IMR-90 (cell line): ENCODE measurements around the gene EXOC5. TPM values are rescaled to one million over a fixed set of nuclear protein-coding genes. Genes with fewer than 3 reads are reported as not detected.

Source experiments
- ATAC-seq: fragments of 200-7000 bp; cut with Tn5 transposase; 2 replicates; pipeline ENCODE4 v1.9.1; 2020; ENCODE audit warnings: low read depth, mild to moderate bottlenecking, moderate library complexity
- BruUV-seq: library from RNA; stranded (reverse); fragments of 400-500 nt; replicated peaks from 2 replicates; lab custom pipeline; 2021; lab: Mats Ljungman, UMichigan
- CTCF ChIA-PET: fragments of 300-600 bp; formaldehyde crosslinking; extraction: SDS; loops from one replicate; lab custom pipeline; 2021; ENCODE audit warnings: antibody characterized with exemption; lab: Yijun Ruan, JAX
- POLR2A ChIA-PET: fragments of 300-600 bp; sonication (Branson Sonifier 250); formaldehyde crosslinking; loops from one replicate; lab custom pipeline; 2022; ENCODE audit warnings: antibody characterized with exemption; ENCODE audit not compliant: unreplicated experiment; lab: Charles Lee
- DNase-seq: peaks from one replicate; pipeline ENCODE4 v3.0.0; 2013
- H2AFZ ChIP-seq: replicated peaks from 2 replicates; pipeline ENCODE3; 2013; ENCODE audit warnings: low read length, mild to moderate bottlenecking; ENCODE audit not compliant: poor library complexity
- H2AK5ac ChIP-seq: 2 replicates; pipeline ENCODE4 v1.6.1; 2013; ENCODE audit warnings: low read depth, low read length, inconsistent platforms
- H2AK9ac ChIP-seq: replicated peaks from 2 replicates; pipeline ENCODE3; 2013; ENCODE audit warnings: mild to moderate bottlenecking, low read depth, low read length, moderate library complexity; ENCODE audit not compliant: poor library complexity
- H2BK120ac ChIP-seq: 2 replicates; pipeline ENCODE4 v1.6.1; 2013; ENCODE audit warnings: low read depth, low read length, inconsistent platforms
- H2BK15ac ChIP-seq: 3 replicates; pipeline ENCODE4 v1.6.1; 2013; ENCODE audit warnings: low read depth, low read length, inconsistent platforms
- H2BK20ac ChIP-seq: 2 replicates; pipeline ENCODE4 v1.6.1; 2013; ENCODE audit warnings: low read depth, mild to moderate bottlenecking, inconsistent platforms, low read length, moderate library complexity
- H2BK5ac ChIP-seq: 2 replicates; pipeline ENCODE4 v1.6.1; 2013; ENCODE audit warnings: mild to moderate bottlenecking, low read depth, low read length, inconsistent platforms; ENCODE audit not compliant: poor library complexity, severe bottlenecking
- H3K14ac ChIP-seq: replicated peaks from 2 replicates; pipeline ENCODE4 v1.6.1; 2013; ENCODE audit warnings: low read depth, low read length, inconsistent platforms
- H3K18ac ChIP-seq: 2 replicates; pipeline ENCODE4 v1.6.1; 2013; ENCODE audit warnings: low read depth, low read length, control low read depth
- H3K23ac ChIP-seq: 2 replicates; pipeline ENCODE4 v1.6.1; 2013; ENCODE audit warnings: low read depth, low read length, inconsistent platforms
- H3K27ac ChIP-seq: 2 replicates; pipeline ENCODE4 v1.5.1; 2013; ENCODE audit warnings: mild to moderate bottlenecking, control low read depth, low read length; ENCODE audit not compliant: insufficient read depth
- H3K27me3 ChIP-seq: 2 replicates; pipeline ENCODE4 v1.6.1; 2013; ENCODE audit warnings: low read length; ENCODE audit not compliant: control insufficient read depth, insufficient read depth
- H3K36me3 ChIP-seq: 2 replicates; pipeline ENCODE4 v1.6.1; 2013; ENCODE audit warnings: low read length, mixed read lengths; ENCODE audit not compliant: control insufficient read depth, insufficient read depth
- H3K4ac ChIP-seq: 2 replicates; pipeline ENCODE4 v1.6.1; 2013; ENCODE audit warnings: low read depth, low read length, inconsistent platforms
- H3K4me1 ChIP-seq: 2 replicates; pipeline ENCODE4 v1.6.1; 2013; ENCODE audit warnings: low read length, mixed read lengths; ENCODE audit not compliant: control insufficient read depth, insufficient read depth
- H3K4me2 ChIP-seq: 2 replicates; pipeline ENCODE4 v1.6.1; 2013; ENCODE audit warnings: low read depth, mild to moderate bottlenecking, control low read depth, low read length, moderate library complexity
- H3K4me3 ChIP-seq: 2 replicates; pipeline ENCODE4 v1.5.1; 2013; ENCODE audit warnings: low read depth, mild to moderate bottlenecking, control low read depth, low read length, moderate library complexity; ENCODE audit not compliant: insufficient read depth
- H3K56ac ChIP-seq: 2 replicates; pipeline ENCODE4 v1.6.1; 2013; ENCODE audit warnings: low read length, inconsistent platforms; ENCODE audit not compliant: insufficient read depth; ENCODE audit errors: extremely low read depth
- H3K79me1 ChIP-seq, 2 experiments: 2 replicates each; pipeline ENCODE4 v1.6.1; 2013; ENCODE audit warnings: low read length in 2 of 2, inconsistent platforms in 1 of 2, low read depth in 1 of 2
- H3K9ac ChIP-seq: 2 replicates; pipeline ENCODE4 v1.6.1; 2013; ENCODE audit warnings: low read depth, low read length, control low read depth
- H3K9me1 ChIP-seq: 2 replicates; pipeline ENCODE4 v1.6.1; 2013; ENCODE audit warnings: low read length, inconsistent platforms; ENCODE audit not compliant: insufficient read depth
- H3K9me3 ChIP-seq: 2 replicates; pipeline ENCODE4 v1.6.1; 2013; ENCODE audit warnings: low read length; ENCODE audit not compliant: control insufficient read depth, insufficient read depth
- H4K20me1 ChIP-seq: 2 replicates; pipeline ENCODE4 v1.6.1; 2013; ENCODE audit warnings: low read length, inconsistent platforms; ENCODE audit not compliant: insufficient read depth
- H4K5ac ChIP-seq: 2 replicates; pipeline ENCODE4 v1.6.1; 2013; ENCODE audit warnings: mild to moderate bottlenecking, low read depth, low read length, control low read depth
- H4K8ac ChIP-seq, 2 experiments: 2 replicates each; pipeline ENCODE4 v1.6.1; 2013; ENCODE audit warnings: low read depth in 2 of 2, low read length in 2 of 2, control low read depth in 1 of 2, inconsistent platforms in 1 of 2
- H4K91ac ChIP-seq: 2 replicates; pipeline ENCODE4 v1.6.1; 2013; ENCODE audit warnings: low read depth, low read length, inconsistent platforms; ENCODE audit not compliant: insufficient read depth
- CEBPB ChIP-seq: IDR thresholded peaks from 2 replicates; pipeline ENCODE4 v1.6.1; 2012; ENCODE audit warnings: low read depth, low read length, improper control_type of control experiment
- RFX5 ChIP-seq: IDR thresholded peaks from 2 replicates; pipeline ENCODE4 v1.8.0; 2012; ENCODE audit warnings: low read depth, mild to moderate bottlenecking, low read length, moderate library complexity
- WGBS, 2 experiments: methylation state at CpG; one replicate each; pipeline versions ENCODE4 v1.1.5 to v1.1.7; 2013; ENCODE audit warnings: missing lambda C conversion rate in 2 of 2; ENCODE audit not compliant: insufficient read length in 1 of 2; ENCODE audit errors: extremely low coverage in 2 of 2; 5-methylcytosine and 5-hydroxymethylcytosine counted together
- dilution Hi-C: fragments of 300-500 bp; cut with HindIII; formaldehyde crosslinking; loops from one replicate; pipeline ENCODE4 v1.14.3; 2018; ENCODE audit warnings: low sequenced_read_pairs; ENCODE audit not compliant: unreplicated experiment
- in situ Hi-C: fragments of 300-500 bp; cut with MboI; formaldehyde crosslinking; loops from 3 replicates; pipeline ENCODE4 v1.14.3; 2019; ENCODE audit warnings: low sequenced_read_pairs, inconsistent platforms, mixed read lengths
- intact Hi-C: fragments of 100-400 bp; cut with micrococcal nuclease; formaldehyde crosslinking; loops from 2 replicates; pipeline ENCODE4 v1.10.0; 2022
- polyA plus RNA-seq, 3 experiments: library from polyadenylated mRNA; depleted of rRNA; stranded (reverse); fragments of >200 nt; gene quantifications; 2 replicates each; pipeline ENCODE4 v1.2.3, GENCODE V29; 2012; ENCODE audit warnings: low replicate concordance in 1 of 3
- total RNA-seq: library from RNA; depleted of rRNA; stranded (reverse); fragments of >200 nt; gene quantifications from 2 replicates; pipeline ENCODE4 v1.2.3, GENCODE V29; 2012

Gene EXOC5
- total and polyA plus RNA-seq, 2 of the 4 experiments (the other 2 are of a cell fraction) = 22.4 to 52.5 TPM

DNA sequence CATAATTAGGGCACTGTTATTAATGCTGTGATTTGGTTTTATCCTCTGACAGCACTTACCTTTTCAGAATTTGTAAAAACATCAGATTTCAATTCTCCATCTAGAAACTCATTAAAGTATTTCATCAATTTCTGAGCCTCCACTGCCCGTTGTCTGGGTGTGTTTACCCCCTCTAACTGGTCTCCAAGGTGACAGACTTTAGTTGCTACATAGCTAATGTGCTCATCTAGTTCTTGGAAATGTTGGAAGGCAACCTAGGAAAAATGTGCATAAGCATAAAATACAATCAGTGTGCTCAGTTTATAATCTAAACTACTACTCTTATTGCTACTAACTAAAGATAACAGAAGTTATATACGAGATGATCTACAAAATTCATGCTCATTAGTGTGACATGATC lies 24.6 kb downstream of the EXOC5 start:
- BruUV-seq = no TSS peak
- H2AFZ ChIP-seq = no peak overlapping the region
- H3K4me3 ChIP-seq = no peak overlapping the region
- H4K91ac ChIP-seq = no peak overlapping the region
- no peaks in the 10 kb centered on the region for H3K27me3 ChIP-seq
- TF ChIP-seq CEBPB = peak; percentile 8; the same call in 1 of the 2 replicates
- no peak for TF ChIP-seq RFX5
- no peak overlapping the region for H2BK120ac ChIP-seq
- no peak overlapping the region for H3K56ac ChIP-seq
- no peak overlapping the region for H3K18ac ChIP-seq
- dilution Hi-C loops = no loop called here
- H2AK5ac ChIP-seq = no peak overlapping the region
- H3K9ac ChIP-seq = no peak overlapping the region
- in situ Hi-C loops = no loop called here
- H2BK5ac ChIP-seq = no peak overlapping the region
- H3K27ac ChIP-seq = no peak overlapping the region
- WGBS, 2 experiments = no CpG with 5 or more reads among the region's 2 CpGs
- POLR2A ChIA-PET = no interaction called here
- DNase-seq (no peak), ATAC-seq (no peak)
- no peaks in the 10 kb centered on the region for H3K9me3 ChIP-seq
- CTCF ChIA-PET = no interaction called here
- H3K9me1 ChIP-seq = no peaks in the 10 kb centered on the region
- 0 out of 2 replicates have a peak, but pooled peaks cover 2% of the 10 kb centered on the region for H3K36me3 ChIP-seq
- peaks cover 4% of the 10 kb centered on the region for H3K4me1 ChIP-seq
- intact Hi-C loops = no loop called here
- H4K20me1 ChIP-seq = no peaks in the 10 kb centered on the region
- H3K14ac ChIP-seq = no peak overlapping the region
- no peak overlapping the region for H2AK9ac ChIP-seq
- H4K5ac ChIP-seq = no peak overlapping the region
- H2BK20ac ChIP-seq = no peak overlapping the region
- H4K8ac ChIP-seq = no peak overlapping the region
- H3K4me2 ChIP-seq = no peak overlapping the region
- no peak overlapping the region for H3K23ac ChIP-seq
- H2BK15ac ChIP-seq = no peak overlapping the region
- no peak overlapping the region for H3K4ac ChIP-seq
- H3K79me1 ChIP-seq = peaks cover 14 to 28% of the 10 kb centered on the region in 2 experiments
